IPS-15b (cell line): ENCODE data around the gene ARL15.
"Not testable (repeated sequence)": the region's sequence is repeated elsewhere in the genome, so short reads cannot be mapped to it uniquely, and the experiment has no call there.

Experiments used
- H3K27me3 ChIP-seq: one replicate; pipeline ENCODE4 v1.6.1; 2013; ENCODE audit warnings: low read length; ENCODE audit not compliant: control insufficient read depth, insufficient read depth
- H3K36me3 ChIP-seq: one replicate; pipeline ENCODE4 v1.6.1; 2013; ENCODE audit warnings: low read length; ENCODE audit not compliant: control insufficient read depth, insufficient read depth
- H3K4me1 ChIP-seq: one replicate; pipeline ENCODE4 v1.6.1; 2013; ENCODE audit warnings: mild to moderate bottlenecking, low read length; ENCODE audit not compliant: control insufficient read depth, insufficient read depth
- H3K4me3 ChIP-seq: one replicate; pipeline ENCODE4 v1.5.1; 2013; ENCODE audit warnings: low read depth, low read length
- H3K9ac ChIP-seq: one replicate; pipeline ENCODE4 v1.6.1; 2013; ENCODE audit warnings: low read depth, mild to moderate bottlenecking, low read length
- H3K9me3 ChIP-seq: one replicate; pipeline ENCODE4 v1.6.1; 2013; ENCODE audit warnings: mild to moderate bottlenecking, low read length; ENCODE audit not compliant: control insufficient read depth, insufficient read depth

The ARL15 gene

GRCh38 chr5:53836851-53837430 lies 473.4 kb downstream of the ARL15 start:
- H3K9me3 ChIP-seq, H3K36me3 ChIP-seq, H3K4me3 ChIP-seq, H3K9ac ChIP-seq, H3K4me1 ChIP-seq, H3K27me3 ChIP-seq: not testable (repeated sequence)

- H3K36me3 ChIP-seq, result no peaks in the 10 kb centered on the region
- no peaks in the 10 kb centered on the region for H3K27me3 ChIP-seq
- H3K9ac ChIP-seq, result no peak overlapping the region
- H3K9me3 ChIP-seq, result no peaks in the 10 kb centered on the region
- H3K4me3 ChIP-seq, result no peak overlapping the region
- H3K4me1 ChIP-seq, result no peaks in the 10 kb centered on the region
Measured at GRCh38 chr5:53834500-53834899, 475.9 kb downstream of the ARL15 start.
